ENCODE measurements around the gene CXorf58. TPM values are rescaled to one million over a fixed set of nuclear protein-coding genes. Genes with fewer than 3 reads are reported as not detected.

Gene CXorf58
- total and polyA plus RNA-seq, 2 of the 8 experiments (the other 6 are each of a cell fraction or from before 2014, with no cell fraction given) = 0.05 TPM; not detected in 1

DNA sequence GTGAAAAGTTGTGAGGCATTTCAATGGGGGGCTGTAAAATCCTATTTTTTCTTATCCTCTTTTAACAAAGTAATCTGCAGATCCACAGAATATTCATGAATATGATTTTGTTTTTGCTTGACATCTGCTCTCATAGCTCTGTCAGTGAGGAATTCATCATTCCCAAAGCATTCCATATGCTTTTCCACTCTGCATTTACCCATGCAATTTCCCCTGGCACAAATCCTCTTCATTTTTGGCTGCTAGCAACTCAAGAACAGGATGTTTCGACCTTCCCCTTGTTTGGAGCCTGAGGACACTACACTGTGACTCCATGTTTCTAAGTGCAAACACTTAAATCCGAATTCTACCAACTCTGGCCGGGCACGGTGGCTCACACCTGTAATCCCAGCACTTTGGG is 70.7 kb downstream of the CXorf58 start:
- Histone ChIP-seq H3K27me3 (replicated peaks in 1 of 4; ENCODE audit: control insufficient read depth in 3 of 4, extremely low read depth in 1 of 4, insufficient read depth in 3 of 4, low read length in 3 of 4) (no peaks in the 10 kb centered on the region), H2BK120ac (replicated peaks; ENCODE audit: low read depth, low read length) (no peak overlapping the region), H3K36me3 (ENCODE audit: control insufficient read depth in 2 of 4, insufficient read depth in 4 of 4, low read length in 3 of 4) (no peaks in the 10 kb centered on the region; a peak in 1 of 8 replicates), H3K4ac (replicated peaks; ENCODE audit: insufficient read length, low read depth, low read length) (no peak overlapping the region), H4K5ac (ENCODE audit: insufficient read length, low read depth, low read length) (no peak overlapping the region), H2BK12ac (ENCODE audit: low read depth, low read length) (no peak overlapping the region), H2BK5ac (ENCODE audit: low read depth, low read length) (no peak overlapping the region), H3K56ac (replicated peaks; ENCODE audit: insufficient read length, low read depth, low read length) (no peak overlapping the region), H2BK20ac (ENCODE audit: low read length) (no peak overlapping the region), H3K4me2 (ENCODE audit: insufficient read depth in 1 of 2, low read depth in 2 of 2, low read length in 2 of 2) (no peak overlapping the region), H3K79me1 (ENCODE audit: low read depth, low read length) (no peaks in the 10 kb centered on the region; the same call in 1 of the 2 replicates), H3K23me2 (ENCODE audit: low read depth, low read length) (no peaks in the 10 kb centered on the region), H4K20me1 (replicated peaks in 1 of 2; ENCODE audit: control insufficient read depth in 1 of 2, insufficient read depth in 2 of 2, low read length in 2 of 2) (no peaks in the 10 kb centered on the region), H3K79me2 (ENCODE audit: control insufficient read depth in 1 of 2, insufficient read depth in 2 of 2, low read length in 2 of 2) (no peaks in the 10 kb centered on the region), H4K8ac (ENCODE audit: extremely low read depth, insufficient read depth, low read length) (no peak overlapping the region), H3K18ac (ENCODE audit: extremely low read depth, low read length) (no peak overlapping the region), H2BK15ac (ENCODE audit: low read length) (no peak overlapping the region), H4K91ac (replicated peaks; ENCODE audit: insufficient read length, low read length) (no peak overlapping the region), H3K14ac (ENCODE audit: insufficient read length) (no peak overlapping the region), H3K9ac (replicated peaks in 1 of 4; ENCODE audit: extremely low read depth in 1 of 4, low read depth in 3 of 4, low read length in 3 of 4) (no peak overlapping the region), H3K27ac (ENCODE audit: low read depth, low read length) (no peak overlapping the region), H3K4me3 (ENCODE audit: extremely low read depth in 1 of 4, insufficient read depth in 2 of 4, low read depth in 3 of 4, low read length in 4 of 4) (no peak overlapping the region), H3K9me3 (ENCODE audit: insufficient read depth in 2 of 2, low read depth in 1 of 2, low read length in 1 of 2) (no peaks in the 10 kb centered on the region), H2AFZ (ENCODE audit: low read length) (no peak overlapping the region), H3K4me1 (replicated peaks in 1 of 4; ENCODE audit: control insufficient read depth in 3 of 4, insufficient read depth in 4 of 4, low read length in 3 of 4) (peaks cover 0 to 7% (median 4%) of the 10 kb centered on the region in 4 experiments; a peak in 4 of 7 replicates), H3K23ac (ENCODE audit: insufficient read length) (no peak overlapping the region), H2AK5ac (ENCODE audit: low read depth, low read length) (no peak overlapping the region)
- DNase-seq (ENCODE audit: low read depth in 1 of 2, low spot score in 2 of 2) (no peak), FAIRE-seq (peak; percentile 48)
- ChIA-PET POLR2A (ENCODE audit: partially characterized antibody) (no interaction called here), CTCF (ENCODE audit: partially characterized antibody) (no interaction called here)
- WGBS, 2 experiments (ENCODE audit: extremely low coverage in 1 of 2, insufficient coverage in 1 of 2, insufficient read length in 1 of 2, insufficient replicate concordance in 2 of 2, low coverage in 1 of 2, low lambda C conversion rate in 2 of 2, missing lambda C conversion rate in 1 of 2) = 90% methylated on average over 4 of the region's 4 CpGs; no CpG with 5 or more reads in 1 of the 2 experiments
- no peak for TF ChIP-seq POU5F1 (IDR thresholded peaks at IDR 0.05; ENCODE audit: low read depth, low read length)
- TF ChIP-seq BRCA1 (IDR thresholded peaks at IDR 0.05; ENCODE audit: low read depth, low read length) = no peak
- no peak for TF ChIP-seq TCF12 (IDR thresholded peaks at IDR 0.05; ENCODE audit: low read depth, low read length)
- no peak for TF ChIP-seq HDAC6 (IDR thresholded peaks at IDR 0.05; ENCODE audit: low read depth, low read length)
- TF ChIP-seq, protein P1, sequence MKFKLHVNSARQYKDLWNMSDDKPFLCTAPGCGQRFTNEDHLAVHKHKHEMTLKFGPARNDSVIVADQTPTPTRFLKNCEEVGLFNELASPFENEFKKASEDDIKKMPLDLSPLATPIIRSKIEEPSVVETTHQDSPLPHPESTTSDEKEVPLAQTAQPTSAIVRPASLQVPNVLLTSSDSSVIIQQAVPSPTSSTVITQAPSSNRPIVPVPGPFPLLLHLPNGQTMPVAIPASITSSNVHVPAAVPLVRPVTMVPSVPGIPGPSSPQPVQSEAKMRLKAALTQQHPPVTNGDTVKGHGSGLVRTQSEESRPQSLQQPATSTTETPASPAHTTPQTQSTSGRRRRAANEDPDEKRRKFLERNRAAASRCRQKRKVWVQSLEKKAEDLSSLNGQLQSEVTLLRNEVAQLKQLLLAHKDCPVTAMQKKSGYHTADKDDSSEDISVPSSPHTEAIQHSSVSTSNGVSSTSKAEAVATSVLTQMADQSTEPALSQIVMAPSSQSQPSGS (IDR thresholded peaks at IDR 0.05; ENCODE audit: low read length) = no peak
- no peak for TF ChIP-seq SP4 (IDR thresholded peaks at IDR 0.05; ENCODE audit: low read length)
- TF ChIP-seq, protein P2, sequence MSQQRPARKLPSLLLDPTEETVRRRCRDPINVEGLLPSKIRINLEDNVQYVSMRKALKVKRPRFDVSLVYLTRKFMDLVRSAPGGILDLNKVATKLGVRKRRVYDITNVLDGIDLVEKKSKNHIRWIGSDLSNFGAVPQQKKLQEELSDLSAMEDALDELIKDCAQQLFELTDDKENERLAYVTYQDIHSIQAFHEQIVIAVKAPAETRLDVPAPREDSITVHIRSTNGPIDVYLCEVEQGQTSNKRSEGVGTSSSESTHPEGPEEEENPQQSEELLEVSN (IDR thresholded peaks at IDR 0.05) = no peak
- TF ChIP-seq RAD21 (IDR thresholded peaks at IDR 0.05 in 1 of 2, conservative IDR thresholded peaks at IDR 0.05 in 1 of 2; ENCODE audit: low read depth in 2 of 2, low read length in 2 of 2) = no peak
- no peak for TF ChIP-seq NRF1 (IDR thresholded peaks at IDR 0.05; ENCODE audit: low read depth, low read length)
- no peak for TF ChIP-seq CBX5 (IDR thresholded peaks at IDR 0.05; ENCODE audit: low read depth, low read length)
- TF ChIP-seq RNF2 (IDR thresholded peaks at IDR 0.05; ENCODE audit: borderline replicate concordance, low read depth, low read length, missing control alignments, poor library complexity, severe bottlenecking) = no peak
- TF ChIP-seq SIX5 (IDR thresholded peaks at IDR 0.05; ENCODE audit: low read depth, low read length) = no peak
